LNCAP (cell line): ENCODE results near the gene RFX2.

Experiments
- CTCF ChIP-seq: fragments of 450-650 bp; IDR thresholded peaks from 2 replicates; pipeline ENCODE4 v1.5.1; 2017; ENCODE audit warnings: mild to moderate bottlenecking

The RFX2 gene

GRCh38 chr19:6115992-6116391 is 5.7 kb upstream of the RFX2 start:
- TF ChIP-seq CTCF, result no peak

- TF ChIP-seq CTCF, result no peak
Observed at GRCh38 chr19:6113616-6114188, 3.4 kb upstream of the RFX2 start.

- no peak for TF ChIP-seq CTCF
Observed at GRCh38 chr19:6109947-6110346, 353 bp downstream of the RFX2 start.

- no peak for TF ChIP-seq CTCF
Observed at GRCh38 chr19:6108721-6109633, 1.3 kb downstream of the RFX2 start.

GRCh38 chr19:6105444-6105843 is 4.9 kb downstream of the RFX2 start:
- TF ChIP-seq CTCF, result no peak

GRCh38 chr19:6103894-6104293 is 6.4 kb downstream of the RFX2 start:
- TF ChIP-seq CTCF, result no peak

GRCh38 chr19:6103217-6103644 is 7.1 kb downstream of the RFX2 start:
- TF ChIP-seq CTCF, result no peak
